Prostate gland (tissue), 2 donors: Measurements from ENCODE around the gene TOP3B. TPM values are rescaled to one million over a fixed set of nuclear protein-coding genes. Genes with fewer than 3 reads are reported as not detected.
A peak's percentile ranks its signal among the peaks of the same experiment; 100 is the strongest.

Source experiments
- DNase-seq: peaks from one replicate; pipeline ENCODE4 v3.0.0-alpha.2; 2019; ENCODE audit warnings: low spot score
- H3K27ac ChIP-seq, 2 donors: fragments of 200-600 bp; sonication (generic); 2 replicates each; pipeline ENCODE4 v1.5.1; 2017 to 2019
- H3K27me3 ChIP-seq: fragments of 200-600 bp; sonication (generic); replicated peaks from 2 replicates; pipeline ENCODE4 v1.5.1; 2019; ENCODE audit not compliant: insufficient read depth
- H3K36me3 ChIP-seq, 2 donors: fragments of 200-600 bp; sonication (generic); 1 replicate in 1 of 2; 2 replicates in 1 of 2; pipeline versions ENCODE4 v1.5.1 to v1.8.1; 2017 to 2019
- H3K4me1 ChIP-seq: fragments of 200-600 bp; sonication (generic); replicated peaks from 2 replicates; pipeline ENCODE4 v1.5.1; 2019
- H3K4me3 ChIP-seq, 2 donors: fragments of 200-600 bp; sonication (generic); 2 replicates each; pipeline ENCODE4 v1.5.1; 2017 to 2019
- H3K9me3 ChIP-seq: fragments of 200-600 bp; sonication (generic); 2 replicates; pipeline ENCODE4 v1.5.1; 2017
- CTCF ChIP-seq, 4 experiments: fragments of 200-600 bp in 2 of 4; fragments of 450-650 bp in 2 of 4; sonication (generic) in 2 of 4; IDR thresholded peaks; 1 replicate in 3 of 4; 2 replicates in 1 of 4; pipeline ENCODE4 v1.5.1; 2016 to 2019; ENCODE audit warnings: antibody characterized with exemption in 4 of 4, mild to moderate bottlenecking in 2 of 4, moderate library complexity in 2 of 4
- POLR2A ChIP-seq: fragments of 450-650 bp; IDR thresholded peaks from one replicate; pipeline ENCODE4 v1.6.1; 2016; ENCODE audit warnings: antibody characterized with exemption, mild to moderate bottlenecking
- POLR2AphosphoS5 ChIP-seq: sonication (generic); formaldehyde crosslinking; IDR thresholded peaks from one replicate; pipeline ENCODE4 v1.6.1; 2017; ENCODE audit warnings: antibody characterized with exemption
- WGBS: methylation state at CpG from one replicate; pipeline ENCODE4 v1.1.5; 2018; 5-methylcytosine and 5-hydroxymethylcytosine counted together
- intact Hi-C: fragments of 100-400 bp; cut with DNase I; formaldehyde crosslinking; loops from one replicate; pipeline ENCODE4 v1.14.2; 2022
- total RNA-seq, 2 donors: library from RNA; depleted of rRNA; stranded (reverse); fragments of >200 nt; gene quantifications; one replicate each; pipeline ENCODE4 v1.1.0, GENCODE V29; 2016

The TOP3B gene
- 10 to 100 TPM; 25.2 to 60.6 TPM for total RNA-seq

GRCh38 chr22:21982338-21982965, at the start of gene TOP3B:
Gene TOP3B, minus strand, starts transcription at chr22:21982787. Its CDS starts 7,078 bp downstream, at chr22:21975709.
- WGBS, result under 1% methylated on average over 36 of the region's 54 CpGs
- Histone ChIP-seq H3K4me1 (peaks cover 5% of the 10 kb centered on the region), H3K27me3 (no peaks in the 10 kb centered on the region), H3K27ac (peak within 1 kb of the TSS; percentile 55 to 65), H3K36me3 (no peaks in the 10 kb centered on the region), H3K9me3 (no peaks in the 10 kb centered on the region), H3K4me3 (peak within 1 kb of the TSS; percentile 61 to 83)
- intact Hi-C loops, result no loop called here
- peak; percentile 66 for DNase-seq
- TF ChIP-seq POLR2A, result no peak
- peak; percentile 90 for TF ChIP-seq POLR2AphosphoS5
- peak in 1 of 4 experiments; percentile 26 for TF ChIP-seq CTCF (IDR thresholded peaks at IDR 0.05)

GRCh38 chr22:22031183-22031945, 48.8 kb upstream of the TOP3B start:
- 82% methylated on average over 9 of the region's 9 CpGs for WGBS
- intact Hi-C loops, result no loop called here
- Histone ChIP-seq H3K4me3 (no peak overlapping the region), H3K4me1 (no peaks in the 10 kb centered on the region), H3K36me3 (no peaks in the 10 kb centered on the region), H3K9me3 (no peaks in the 10 kb centered on the region), H3K27me3 (no peaks in the 10 kb centered on the region), H3K27ac (no peak overlapping the region)
- no peak for DNase-seq
- no peak for TF ChIP-seq CTCF (IDR thresholded peaks at IDR 0.05)
- no peak for TF ChIP-seq POLR2A
- no peak for TF ChIP-seq POLR2AphosphoS5

- no peak for DNase-seq
- intact Hi-C loops, result no loop called here
- Histone ChIP-seq H3K4me1 (no peaks in the 10 kb centered on the region), H3K9me3 (no peaks in the 10 kb centered on the region), H3K4me3 (no peak overlapping the region), H3K27me3 (no peaks in the 10 kb centered on the region), H3K27ac (no peak overlapping the region), H3K36me3 (no peaks in the 10 kb centered on the region)
- TF ChIP-seq POLR2A, result no peak
- 48% methylated on average over 7 of the region's 7 CpGs for WGBS
Observed at GRCh38 chr22:22030493-22031182, 48.1 kb upstream of the TOP3B start.

GRCh38 chr22:22027955-22028354, 45.4 kb upstream of the TOP3B start:
- no peak for TF ChIP-seq POLR2A
- no peak for TF ChIP-seq CTCF (IDR thresholded peaks at IDR 0.05)
- TF ChIP-seq POLR2AphosphoS5, result no peak
- Histone ChIP-seq H3K36me3 (no peaks in the 10 kb centered on the region), H3K27ac (no peak overlapping the region), H3K4me3 (no peak overlapping the region), H3K27me3 (no peaks in the 10 kb centered on the region), H3K4me1 (no peaks in the 10 kb centered on the region), H3K9me3 (no peaks in the 10 kb centered on the region)
- DNase-seq, result no peak
- 97% methylated on average over 3 of the region's 3 CpGs for WGBS
- intact Hi-C loops, result no loop called here

GRCh38 chr22:22026157-22026831, 43.7 kb upstream of the TOP3B start:
- no peaks in the 10 kb centered on the region for H3K9me3 ChIP-seq
- H3K27me3 ChIP-seq, result no peaks in the 10 kb centered on the region
- H3K4me3 ChIP-seq, result no peak overlapping the region
- no peak for TF ChIP-seq CTCF (IDR thresholded peaks at IDR 0.05)
- no peak for TF ChIP-seq POLR2A
- TF ChIP-seq POLR2AphosphoS5, result no peak
- DNase-seq, result no peak
- no peak overlapping the region for H3K27ac ChIP-seq
- H3K36me3 ChIP-seq, result no peaks in the 10 kb centered on the region
- WGBS, result 67% methylated on average over 13 of the region's 13 CpGs
- no peaks in the 10 kb centered on the region for H3K4me1 ChIP-seq
- intact Hi-C loops, result no loop called here
